HG03432 (cell line): ENCODE results near the gene GALNT18.

Source experiments
- ATAC-seq: cut with Tn5 transposase; IDR thresholded peaks from one replicate; pipeline ENCODE4 v1.9.1; 2021; ENCODE audit warnings: mild to moderate bottlenecking, moderate library complexity; ENCODE audit not compliant: unreplicated experiment

The GALNT18 gene

GRCh38 chr11:11502263-11502861 lies 119.4 kb downstream of the GALNT18 start:
- no peak for ATAC-seq

DNA sequence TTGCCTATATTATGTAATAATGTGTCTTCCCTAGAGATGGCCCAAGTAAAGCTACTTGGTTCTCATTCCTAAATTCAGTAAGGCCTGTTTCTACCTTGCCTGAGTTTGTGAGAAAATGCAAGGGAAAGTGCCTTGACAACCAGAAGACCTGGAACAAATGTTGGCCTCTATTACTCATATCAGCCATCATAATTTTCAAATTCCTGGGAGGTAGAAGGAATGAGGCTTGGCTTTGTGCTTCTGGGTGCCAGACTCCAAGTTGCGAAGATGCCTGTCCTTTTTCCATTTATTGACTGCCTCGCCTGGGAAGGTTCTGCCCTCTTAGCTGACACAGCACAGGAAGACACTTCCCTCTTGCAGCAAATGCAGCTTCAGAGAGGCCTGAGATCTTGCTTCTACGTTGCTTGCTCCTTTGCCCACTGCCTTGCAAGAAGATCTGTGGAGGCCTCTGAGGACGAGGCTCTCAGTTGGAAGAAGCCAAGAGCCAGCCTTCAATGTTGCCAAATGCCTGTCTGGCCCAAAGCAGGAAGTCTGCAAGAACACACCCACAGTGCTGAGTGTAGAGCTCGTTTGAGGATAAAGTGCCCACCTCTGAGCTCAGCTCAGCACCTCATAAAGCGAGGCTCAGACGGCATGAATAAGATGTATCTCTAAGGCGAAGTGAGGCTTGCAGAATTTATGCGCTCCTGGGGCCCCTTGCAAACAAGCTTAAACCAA lies 120.1 kb downstream of the GALNT18 start:
- no peak for ATAC-seq

GRCh38 chr11:11500744-11501487 lies 120.9 kb downstream of the GALNT18 start:
- ATAC-seq = no peak

DNA sequence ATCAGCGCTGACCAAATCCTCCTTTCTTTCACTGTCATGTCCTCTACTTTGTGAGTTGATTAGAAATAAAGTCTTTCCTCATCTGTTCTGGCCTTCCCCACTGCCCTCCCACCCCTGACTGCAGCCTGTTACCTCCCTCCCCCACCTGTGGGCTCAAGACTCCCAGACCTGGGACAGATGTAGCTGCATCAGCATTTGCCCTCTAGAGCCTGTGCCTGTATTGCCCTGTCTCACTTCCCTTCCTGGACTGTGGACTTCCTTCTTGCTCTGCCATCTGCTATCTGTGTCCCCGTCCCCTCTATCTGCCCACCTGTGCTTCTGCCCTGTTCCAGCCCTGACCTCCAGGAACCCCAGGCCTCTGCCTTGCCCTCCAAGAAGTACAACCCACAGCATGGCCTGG lies 122.5 kb downstream of the GALNT18 start:
- no peak for ATAC-seq

GRCh38 chr11:11498195-11498594 lies 123.6 kb downstream of the GALNT18 start:
- no peak for ATAC-seq

DNA sequence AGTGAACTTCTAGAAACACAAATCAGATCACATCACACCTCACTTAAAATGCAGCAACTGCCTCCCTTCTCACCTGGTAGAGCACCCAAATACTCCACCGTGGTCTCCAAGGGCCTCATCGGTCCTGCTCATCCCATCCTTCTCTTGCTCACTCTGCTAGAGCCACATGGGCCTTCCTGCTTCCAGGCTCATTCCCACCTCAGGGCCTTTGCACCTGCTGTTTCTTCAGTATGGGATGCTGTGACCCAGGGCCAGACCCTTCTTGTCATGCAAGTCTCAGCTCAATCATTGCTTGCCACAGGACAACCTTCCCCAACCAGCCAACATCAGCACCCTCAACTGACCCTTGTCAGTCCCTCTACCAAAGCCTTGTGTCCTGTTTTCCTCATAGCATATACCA lies 124.9 kb downstream of the GALNT18 start:
- ATAC-seq = no peak

- no peak for ATAC-seq
Measured at GRCh38 chr11:11494348-11494747, 127.5 kb downstream of the GALNT18 start.

DNA sequence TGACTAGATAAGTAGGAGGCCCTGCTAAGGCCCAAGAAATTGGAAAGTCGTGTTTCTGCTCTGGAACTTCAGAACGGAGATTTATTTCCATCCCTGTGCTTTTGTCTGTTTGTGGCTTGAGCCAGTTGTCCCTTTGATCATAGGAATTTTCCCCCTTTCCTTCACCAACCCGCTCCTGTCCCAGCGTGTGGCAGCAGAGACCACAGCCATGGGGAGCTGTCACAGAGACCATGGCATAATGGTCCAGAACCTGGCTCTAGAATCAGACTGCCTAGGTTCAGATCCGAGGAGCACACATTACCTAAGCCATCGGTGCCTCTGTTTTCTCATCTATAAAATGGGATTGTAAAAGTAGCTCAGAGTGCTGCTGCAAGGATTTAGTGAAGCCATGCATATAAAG lies 128.1 kb downstream of the GALNT18 start:
- no peak for ATAC-seq

GRCh38 chr11:11491589-11491988 lies 130.2 kb downstream of the GALNT18 start:
- no peak for ATAC-seq

DNA sequence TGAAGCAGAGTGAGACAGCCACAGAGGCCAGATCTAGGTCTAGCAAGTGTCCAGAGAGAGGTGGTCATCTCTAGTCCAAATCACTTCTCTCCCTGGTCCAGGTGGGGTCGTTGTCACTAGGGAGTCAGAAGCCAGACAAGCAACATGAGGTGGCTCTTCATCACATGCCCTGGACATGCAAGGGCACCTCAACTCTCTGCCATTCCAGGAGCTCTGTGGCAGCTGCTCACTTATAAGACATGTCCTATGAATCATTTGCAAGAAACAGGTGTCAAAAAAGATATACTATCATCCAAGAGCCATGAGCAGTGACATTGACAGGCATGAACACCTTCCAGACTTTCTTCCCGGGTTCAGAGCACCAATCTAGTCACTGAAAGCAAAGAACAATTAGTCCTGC lies 130.8 kb downstream of the GALNT18 start:
- ATAC-seq = no peak

DNA sequence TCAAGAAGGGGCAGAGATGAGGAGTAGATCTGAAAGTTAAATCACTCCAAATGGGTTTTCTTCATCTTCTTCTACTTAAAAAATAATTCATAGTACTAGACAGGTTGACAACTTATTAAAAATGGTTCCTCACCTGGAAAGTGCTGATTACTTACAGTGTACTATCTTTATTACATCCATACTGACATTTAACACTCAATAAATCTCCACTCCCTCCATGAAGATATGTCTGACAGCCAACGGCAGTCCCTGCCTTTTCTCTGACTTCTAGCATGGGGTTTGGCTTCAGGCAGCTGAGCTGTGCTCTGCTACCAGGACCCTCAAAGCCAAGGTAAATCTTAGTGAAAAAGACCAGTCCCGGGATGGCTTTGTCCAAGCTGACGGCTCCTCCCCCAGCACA lies 135.4 kb downstream of the GALNT18 start:
- ATAC-seq = no peak

- no peak for ATAC-seq
Measured at GRCh38 chr11:11486002-11486401, 135.8 kb downstream of the GALNT18 start.

DNA sequence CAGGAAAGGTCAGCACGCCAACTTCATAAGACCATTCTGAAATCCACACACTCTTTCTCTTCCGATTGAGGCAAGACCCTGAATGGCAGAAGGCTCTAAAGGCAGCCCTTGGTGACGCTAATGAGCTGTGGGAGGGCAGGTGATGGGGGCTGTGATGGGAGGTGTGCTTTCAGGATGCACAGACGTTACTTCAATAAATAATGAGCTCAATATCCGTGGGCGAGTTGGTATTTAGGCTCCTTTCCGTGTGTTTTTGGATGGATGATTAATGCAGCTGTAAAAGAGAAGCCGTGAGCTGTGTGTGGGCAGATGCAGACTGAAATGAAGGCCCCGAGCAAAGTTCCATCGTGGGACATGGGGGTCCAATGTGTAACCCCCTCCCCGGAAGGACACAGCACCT lies 138.2 kb downstream of the GALNT18 start:
- ATAC-seq = no peak

DNA sequence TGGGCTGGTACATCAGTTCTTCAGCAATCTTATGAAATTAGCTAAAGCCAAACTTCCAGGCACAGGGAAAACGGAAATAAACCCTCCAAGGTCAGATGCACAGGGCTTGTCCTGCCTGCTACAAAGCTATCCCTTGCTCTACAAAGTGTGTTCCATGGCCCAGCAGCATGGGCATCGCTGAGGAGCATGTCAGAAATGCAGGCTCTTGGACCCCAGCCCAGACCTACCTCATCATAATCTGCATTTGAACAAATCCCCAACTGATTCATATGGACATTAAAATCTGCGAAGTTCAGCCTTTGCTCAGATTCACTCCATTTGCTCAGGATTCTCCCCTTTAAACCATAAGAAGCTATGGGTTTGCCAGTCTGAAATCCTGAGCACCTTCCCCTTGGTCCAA lies 139.1 kb downstream of the GALNT18 start:
- no peak for ATAC-seq

DNA sequence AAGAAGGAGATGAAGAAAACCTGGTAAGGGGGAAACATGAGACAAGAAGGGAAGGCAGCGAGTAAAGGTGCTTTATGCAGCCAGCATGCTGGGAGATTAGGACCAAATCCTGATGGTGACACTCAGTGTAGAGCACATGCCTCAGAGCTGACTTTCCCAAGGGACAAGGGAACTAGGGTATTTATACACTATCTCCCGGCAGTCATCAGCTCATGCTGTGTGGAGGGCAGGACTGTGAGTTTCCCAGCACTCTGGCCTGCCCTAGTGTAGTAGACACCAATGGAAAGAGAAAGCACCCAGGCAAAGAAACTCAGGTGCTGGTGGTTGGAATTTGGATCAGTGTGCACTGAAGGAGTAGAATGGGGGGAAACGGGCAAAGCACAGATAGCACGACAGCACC lies 140.4 kb downstream of the GALNT18 start:
- ATAC-seq = no peak

DNA sequence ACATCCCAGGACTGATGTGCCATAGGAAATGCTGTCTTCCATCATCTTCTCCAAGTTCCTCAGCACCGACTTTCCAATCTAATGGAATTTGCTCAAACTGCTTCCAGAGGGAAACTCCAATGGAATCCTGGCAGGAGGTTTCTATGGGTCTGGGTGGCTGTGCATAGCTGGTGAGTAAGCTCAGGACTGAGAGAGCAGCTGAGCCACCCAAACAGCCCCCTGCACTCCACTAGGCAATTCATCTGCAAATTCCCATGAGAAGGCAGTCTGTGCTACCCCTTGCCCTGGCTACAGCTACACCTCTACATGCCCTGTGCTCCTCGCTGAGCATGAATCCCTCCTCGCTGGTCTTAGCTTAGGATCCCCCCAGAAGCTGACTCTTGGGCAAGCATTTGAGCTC lies 140.8 kb downstream of the GALNT18 start:
- ATAC-seq = no peak

- no peak for ATAC-seq
Measured at GRCh38 chr11:11478687-11479086, 143.1 kb downstream of the GALNT18 start.

DNA sequence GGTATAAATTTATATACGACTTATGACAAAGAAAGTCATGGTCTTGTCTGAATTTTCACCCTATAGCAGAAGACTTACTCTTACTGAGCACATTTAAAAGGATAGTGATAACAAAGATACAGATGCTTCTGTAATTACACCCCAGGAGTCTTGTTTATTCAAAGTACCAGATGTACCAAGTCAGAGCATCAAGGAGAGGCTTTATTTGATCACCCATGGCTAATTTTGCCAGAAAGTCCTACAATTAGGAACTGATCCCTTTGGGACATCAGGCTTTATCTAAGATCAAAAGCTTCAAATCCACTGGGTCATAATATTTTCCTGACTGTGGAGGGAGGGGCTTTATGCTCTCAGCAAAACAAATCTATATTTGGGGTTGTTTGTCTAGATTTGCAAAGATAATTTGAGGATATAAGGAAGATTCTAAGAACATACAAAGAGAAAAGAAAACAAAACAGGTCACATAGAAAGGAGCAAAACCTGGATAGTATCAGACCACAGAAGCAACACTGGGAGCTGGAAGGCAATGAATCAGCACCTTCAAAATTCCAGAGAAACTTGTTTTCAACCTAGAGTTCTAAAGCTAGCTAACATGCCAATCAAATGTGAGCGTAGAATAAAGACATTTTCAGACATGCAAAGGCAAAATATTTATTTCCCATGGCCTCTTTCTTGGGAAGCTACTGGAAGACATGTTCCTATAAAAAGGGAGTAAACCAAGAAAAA lies 143.9 kb downstream of the GALNT18 start:
- ATAC-seq = no peak

DNA sequence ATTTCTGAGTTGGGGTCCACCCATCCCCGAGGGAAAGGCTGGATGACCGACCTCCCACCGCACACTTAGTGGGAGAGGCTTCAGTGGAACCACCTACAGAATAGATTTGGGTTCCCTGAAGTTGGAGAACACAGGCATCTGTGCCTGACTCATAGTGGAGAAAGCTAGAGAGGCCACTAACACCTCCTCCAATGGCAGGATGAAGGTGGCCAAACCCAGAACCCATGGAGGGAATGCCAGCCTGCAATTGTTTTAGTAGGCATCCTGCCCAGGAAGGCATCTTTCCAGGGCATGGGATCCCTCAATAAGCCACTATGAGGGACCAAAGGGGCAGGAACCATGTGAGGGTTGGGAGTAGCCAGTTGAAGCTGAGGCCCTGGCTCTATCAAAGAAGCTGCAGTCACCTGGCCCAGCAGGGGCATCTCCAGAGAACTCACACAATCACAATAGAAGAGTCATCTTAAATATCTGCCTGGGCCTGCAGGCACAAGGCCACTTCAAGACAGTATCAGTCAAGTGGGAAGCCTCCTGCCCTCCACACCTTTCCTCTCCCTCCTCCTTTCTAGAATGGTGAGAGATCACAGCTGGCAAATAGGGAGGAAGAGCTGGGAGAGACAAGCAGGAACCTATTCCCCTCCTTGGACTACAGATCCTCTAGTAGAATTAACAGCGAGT lies 144.7 kb downstream of the GALNT18 start:
- no peak for ATAC-seq

DNA sequence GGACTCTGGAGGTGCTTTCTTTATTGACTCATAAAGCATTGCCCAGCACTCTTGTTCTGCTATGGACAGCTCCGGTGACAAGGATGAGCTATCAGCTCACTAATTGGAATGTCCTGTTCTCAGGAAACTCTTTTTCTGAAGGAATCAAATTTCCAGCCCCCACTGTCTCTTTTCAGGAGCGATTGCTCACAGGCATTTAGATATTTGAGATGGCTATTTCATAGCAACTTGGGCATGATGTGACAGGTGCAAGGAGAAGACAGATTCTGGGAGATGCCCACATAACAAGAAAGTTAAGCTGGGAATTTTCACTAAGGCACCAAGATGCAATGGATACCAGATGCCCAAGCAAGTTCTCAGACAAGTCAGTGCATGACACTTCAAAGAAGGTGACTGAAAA lies 145.3 kb downstream of the GALNT18 start:
- ATAC-seq = no peak

DNA sequence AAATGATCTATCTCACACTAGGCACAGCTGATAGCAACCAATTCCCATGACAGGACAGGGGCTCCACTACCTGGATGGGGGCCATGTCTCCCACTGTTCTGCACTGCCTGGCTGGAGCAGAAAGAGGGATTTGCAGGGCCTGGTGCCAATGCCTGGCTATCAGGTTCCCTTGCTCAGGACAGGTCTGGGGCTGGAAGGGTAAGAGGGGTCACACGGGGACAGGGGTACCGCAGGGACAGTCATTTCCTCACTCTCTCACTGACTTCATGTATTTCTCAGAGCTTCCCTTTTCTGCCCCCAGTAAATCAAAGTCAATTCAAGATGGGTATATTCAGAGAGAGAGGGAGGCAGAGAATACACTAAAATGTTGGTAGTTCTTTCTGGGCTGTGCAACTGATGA lies 149.7 kb downstream of the GALNT18 start:
- ATAC-seq = no peak
